T-helper 2 cell treated with Interferon-gamma antibody and Interleukin-4, amounts not matched to agents 100 ng/mL and 5 ng/mL, for 36 hours (primary cell): ENCODE results near the gene KPNA3. TPM values are rescaled to one million over a fixed set of nuclear protein-coding genes. Genes with fewer than 3 reads are reported as not detected.
"Not testable (repeated sequence)": the region's sequence is repeated elsewhere in the genome, so short reads cannot be mapped to it uniquely, and the experiment has no call there.

Source experiments
- intact Hi-C: fragments of 100-400 bp; cut with micrococcal nuclease; formaldehyde crosslinking; loops from one replicate; pipeline ENCODE4 v1.15.1; 2023
- total RNA-seq: library from RNA; stranded (reverse); gene quantifications from 2 replicates; pipeline ENCODE4 v1.2.3, GENCODE V29; 2022

KPNA3 gene
- total RNA-seq, result 41.5 and 42.4 TPM in 2 replicates

- intact Hi-C loops, result loop anchor here (1.0 to 5.0 kb wide), 13 partner anchors 56 to 1792 kb away; partner anchors contain the start of genes CAB39L, CDADC1, EBPL and INTS6
Observed at GRCh38 chr13:49792550-49793324, at the start of gene KPNA3. Gene KPNA3 (minus strand): TSS chr13:49792682. CDS start chr13:49792506, 176 bp downstream.

- intact Hi-C loops, result no loop called here
Observed at GRCh38 chr13:49841964-49842363, 49.5 kb upstream of the KPNA3 start.

- intact Hi-C loops, result no loop called here
Observed at GRCh38 chr13:49840675-49841074, 48.2 kb upstream of the KPNA3 start.

- intact Hi-C loops, result no loop called here
Observed at GRCh38 chr13:49840266-49840665, 47.8 kb upstream of the KPNA3 start.

GRCh38 chr13:49838989-49839388 is 46.5 kb upstream of the KPNA3 start:
- intact Hi-C loops, result no loop called here

GRCh38 chr13:49836516-49836915 is 44.0 kb upstream of the KPNA3 start:
- intact Hi-C loops, result no loop called here

- intact Hi-C loops, result no loop called here
Observed at GRCh38 chr13:49833402-49833801, 40.9 kb upstream of the KPNA3 start.

- intact Hi-C loops, result no loop called here
Observed at GRCh38 chr13:49831455-49831854, 39.0 kb upstream of the KPNA3 start.

GRCh38 chr13:49830721-49831120 is 38.2 kb upstream of the KPNA3 start:
- intact Hi-C loops, result no loop called here

- intact Hi-C loops, result no loop called here
Observed at GRCh38 chr13:49829715-49830114, 37.2 kb upstream of the KPNA3 start.

- intact Hi-C loops, result no loop called here
Observed at GRCh38 chr13:49828453-49828852, 36.0 kb upstream of the KPNA3 start.

GRCh38 chr13:49827891-49828290 is 35.4 kb upstream of the KPNA3 start:
- intact Hi-C loops, result no loop called here

GRCh38 chr13:49827336-49827735 is 34.9 kb upstream of the KPNA3 start:
- intact Hi-C loops, result no loop called here

GRCh38 chr13:49821216-49822009 is 28.9 kb upstream of the KPNA3 start:
- intact Hi-C loops, result no loop called here

- intact Hi-C loops, result no loop called here
Observed at GRCh38 chr13:49820591-49821215, 28.2 kb upstream of the KPNA3 start.

- intact Hi-C loops, result not testable (repeated sequence)
Observed at GRCh38 chr13:49816047-49816446, 23.6 kb upstream of the KPNA3 start.

GRCh38 chr13:49814551-49815270 is 22.2 kb upstream of the KPNA3 start:
- intact Hi-C loops, result no loop called here

GRCh38 chr13:49812812-49813211 is 20.3 kb upstream of the KPNA3 start:
- intact Hi-C loops, result no loop called here

GRCh38 chr13:49811527-49811908 is 19.0 kb upstream of the KPNA3 start:
- intact Hi-C loops, result no loop called here

GRCh38 chr13:49810567-49811526 is 18.4 kb upstream of the KPNA3 start:
- intact Hi-C loops, result no loop called here
